Activated naive CD4-positive, alpha-beta T cell treated with anti-CD3 and anti-CD28 coated beads, Interleukin-2, amount 50 U/mL, for 72 hours (primary cell): ENCODE results near the gene PMPCA. TPM values are rescaled to one million over a fixed set of nuclear protein-coding genes. Genes with fewer than 3 reads are reported as not detected.

Experiments
- ATAC-seq, 2 donors: fragments of 150-1000 bp; cut with Tn5 transposase; 2 replicates each; pipeline ENCODE4 v1.10.0; 2021; ENCODE audit warnings: mild to moderate bottlenecking in 2 of 2, moderate library complexity in 2 of 2
- DNase-seq, 2 donors: peaks; one replicate each; pipeline ENCODE4 v3.0.0; 2021 to 2022; ENCODE audit warnings: low spot score in 2 of 2
- H3K27ac Mint-ChIP-seq, 2 donors: one replicate each; pipeline ENCODE4 v1.8.0; 2022; ENCODE audit warnings: mild to moderate bottlenecking in 2 of 2, mixed read lengths in 2 of 2
- H3K36me3 Mint-ChIP-seq, 2 donors: one replicate each; pipeline ENCODE4 v1.8.0; 2022; ENCODE audit warnings: mixed read lengths in 2 of 2
- H3K9me3 Mint-ChIP-seq, 2 donors: one replicate each; pipeline ENCODE4 v1.8.0; 2022; ENCODE audit warnings: mixed read lengths in 2 of 2
- total RNA-seq, 2 donors: library from RNA; stranded (reverse); gene quantifications; one replicate each; pipeline ENCODE4 v1.2.3, GENCODE V29; 2022

The PMPCA gene
- total RNA-seq, 2 donors from 2014 or later = 94.1 to 110 TPM

- ATAC-seq (no peak), DNase-seq (no peak)
- Mint-ChIP-seq H3K9me3 (no peaks in the 10 kb centered on the region), H3K27ac (no peak overlapping the region), H3K36me3 (peaks cover 23% of the 10 kb centered on the region in 2 donors)
Measured at GRCh38 chr9:136447173-136447778, 36.8 kb downstream of the PMPCA start.

- Mint-ChIP-seq H3K36me3 (peaks cover 28% of the 10 kb centered on the region in 2 donors), H3K9me3 (no peaks in the 10 kb centered on the region), H3K27ac (peak overlapping the region in 1 of 2 donors; percentile 44)
- ATAC-seq (no peak), DNase-seq (no peak)
Measured at GRCh38 chr9:136448655-136449054, 38.2 kb downstream of the PMPCA start.

- H3K27ac Mint-ChIP-seq = peak overlapping the region in 1 of 2 donors; percentile 61
- ATAC-seq = no peak
- peaks cover 19 to 21% of the 10 kb centered on the region in 2 donors for H3K36me3 Mint-ChIP-seq
- no peak for DNase-seq
- H3K9me3 Mint-ChIP-seq = no peaks in the 10 kb centered on the region
Measured at GRCh38 chr9:136451221-136451877, 40.9 kb downstream of the PMPCA start.

- peaks cover 13% of the 10 kb centered on the region in 2 donors for H3K36me3 Mint-ChIP-seq
- ATAC-seq (no peak), DNase-seq (no peak)
- no peaks in the 10 kb centered on the region for H3K9me3 Mint-ChIP-seq
- H3K27ac Mint-ChIP-seq = peak overlapping the region; percentile 46 to 90
Measured at GRCh38 chr9:136453326-136453725, 42.9 kb downstream of the PMPCA start.

- peak in 1 of 2 donors; percentile 12 for ATAC-seq
- peaks cover 13 to 21% of the 10 kb centered on the region in 2 donors for H3K36me3 Mint-ChIP-seq
Measured at GRCh38 chr9:136454026-136454796, 43.8 kb downstream of the PMPCA start.

GRCh38 chr9:136455043-136456002, 44.9 kb downstream of the PMPCA start:
- Mint-ChIP-seq H3K27ac (peak overlapping the region in 1 of 2 donors; percentile 59), H3K9me3 (no peaks in the 10 kb centered on the region), H3K36me3 (peaks cover 7 to 28% of the 10 kb centered on the region in 2 donors)
- ATAC-seq = no peak
- no peak for DNase-seq

More at GRCh38 chr9:136454026-136454796, 43.8 kb downstream of the PMPCA start:
- H3K27ac Mint-ChIP-seq = peak overlapping the region; percentile 46 to 90
- DNase-seq = no peak
- H3K9me3 Mint-ChIP-seq = no peaks in the 10 kb centered on the region

GRCh38 chr9:136456258-136456657, 45.8 kb downstream of the PMPCA start:
- peaks cover 6 to 23% of the 10 kb centered on the region in 2 donors for H3K36me3 Mint-ChIP-seq
- H3K27ac Mint-ChIP-seq = peak overlapping the region in 1 of 2 donors; percentile 59
- no peaks in the 10 kb centered on the region for H3K9me3 Mint-ChIP-seq
- DNase-seq (no peak), ATAC-seq (no peak)

- H3K9me3 Mint-ChIP-seq = no peaks in the 10 kb centered on the region
- DNase-seq = no peak
- H3K36me3 Mint-ChIP-seq = peaks cover 6 to 23% of the 10 kb centered on the region in 2 donors
- no peak for ATAC-seq
- H3K27ac Mint-ChIP-seq = no peak overlapping the region
Measured at GRCh38 chr9:136457326-136457725, 46.9 kb downstream of the PMPCA start.

GRCh38 chr9:136459425-136459824, 49.0 kb downstream of the PMPCA start:
- Mint-ChIP-seq H3K27ac (no peak overlapping the region), H3K9me3 (no peaks in the 10 kb centered on the region), H3K36me3 (peaks cover 0 to 20% of the 10 kb centered on the region in 2 donors)
- ATAC-seq = no peak
- DNase-seq = no peak

- no peak for DNase-seq
- no peak overlapping the region for H3K27ac Mint-ChIP-seq
- peaks cover 6 to 25% of the 10 kb centered on the region in 2 donors for H3K36me3 Mint-ChIP-seq
- ATAC-seq = no peak
- H3K9me3 Mint-ChIP-seq = no peaks in the 10 kb centered on the region
Measured at GRCh38 chr9:136460772-136461325, 50.4 kb downstream of the PMPCA start.

- Mint-ChIP-seq H3K36me3 (peaks cover 11 to 25% of the 10 kb centered on the region in 2 donors), H3K27ac (no peak overlapping the region), H3K9me3 (no peaks in the 10 kb centered on the region)
- ATAC-seq (no peak), DNase-seq (no peak)
Measured at GRCh38 chr9:136462664-136463063, 52.2 kb downstream of the PMPCA start.

- no peak for ATAC-seq
- Mint-ChIP-seq H3K36me3 (peaks cover 11 to 24% of the 10 kb centered on the region in 2 donors), H3K27ac (no peak overlapping the region), H3K9me3 (no peaks in the 10 kb centered on the region)
- DNase-seq = no peak
Measured at GRCh38 chr9:136463578-136463977, 53.1 kb downstream of the PMPCA start.

GRCh38 chr9:136464241-136464640, 53.8 kb downstream of the PMPCA start:
- DNase-seq = no peak
- Mint-ChIP-seq H3K9me3 (no peaks in the 10 kb centered on the region), H3K27ac (no peak overlapping the region), H3K36me3 (peaks cover 11 to 17% of the 10 kb centered on the region in 2 donors)
- no peak for ATAC-seq

- peaks cover 11% of the 10 kb centered on the region in 2 donors for H3K36me3 Mint-ChIP-seq
- ATAC-seq (no peak), DNase-seq (no peak)
- no peaks in the 10 kb centered on the region for H3K9me3 Mint-ChIP-seq
- H3K27ac Mint-ChIP-seq = peak overlapping the region in 1 of 2 donors; percentile 55
Measured at GRCh38 chr9:136465500-136466154, 55.2 kb downstream of the PMPCA start.

GRCh38 chr9:136466155-136466541, 55.7 kb downstream of the PMPCA start:
- ATAC-seq (no peak), DNase-seq (no peak)
- peak overlapping the region in 1 of 2 donors; percentile 55 for H3K27ac Mint-ChIP-seq
- no peaks in the 10 kb centered on the region for H3K9me3 Mint-ChIP-seq
- peaks cover 11% of the 10 kb centered on the region in 2 donors for H3K36me3 Mint-ChIP-seq
